Measurements from ENCODE around the gene CPNE4.

CPNE4 gene

GRCh38 chr3:132037056-132037455 is 2.2 kb upstream of the CPNE4 start:
- H3K4me1 ChIP-seq (ENCODE audit: insufficient read depth, low read length) = no peaks in the 10 kb centered on the region
- no peaks in the 10 kb centered on the region for H3K9me3 ChIP-seq (ENCODE audit: control insufficient read depth, insufficient read depth, low read length)
- H3K36me3 ChIP-seq (ENCODE audit: insufficient read depth, low read length) = no peaks in the 10 kb centered on the region
- no peak overlapping the region for H3K9ac ChIP-seq (ENCODE audit: low read depth, low read length)

GRCh38 chr3:132034097-132034485 is 723 bp downstream of the CPNE4 start:
- Histone ChIP-seq H3K9me3 (ENCODE audit: control insufficient read depth, insufficient read depth, low read length) (no peaks in the 10 kb centered on the region), H3K36me3 (ENCODE audit: insufficient read depth, low read length) (no peaks in the 10 kb centered on the region), H3K9ac (ENCODE audit: low read depth, low read length) (peak overlapping the region; percentile 61; the same call in 1 of the 2 replicates), H3K4me1 (ENCODE audit: insufficient read depth, low read length) (no peaks in the 10 kb centered on the region)

- H3K36me3 ChIP-seq (ENCODE audit: insufficient read depth, low read length) = no peaks in the 10 kb centered on the region
- H3K4me1 ChIP-seq (ENCODE audit: insufficient read depth, low read length) = no peaks in the 10 kb centered on the region
- H3K9me3 ChIP-seq (ENCODE audit: control insufficient read depth, insufficient read depth, low read length) = no peaks in the 10 kb centered on the region
- peak overlapping the region; percentile 61 for H3K9ac ChIP-seq (ENCODE audit: low read depth, low read length)
Measured at GRCh38 chr3:132033471-132033870, 1.3 kb downstream of the CPNE4 start.

- H3K4me1 ChIP-seq (ENCODE audit: insufficient read depth, low read length) = no peaks in the 10 kb centered on the region
- peak overlapping the region; percentile 61; the same call in 1 of the 2 replicates for H3K9ac ChIP-seq (ENCODE audit: low read depth, low read length)
- H3K36me3 ChIP-seq (ENCODE audit: insufficient read depth, low read length) = no peaks in the 10 kb centered on the region
- H3K9me3 ChIP-seq (ENCODE audit: control insufficient read depth, insufficient read depth, low read length) = no peaks in the 10 kb centered on the region
Measured at GRCh38 chr3:132032959-132033358, 1.9 kb downstream of the CPNE4 start.

DNA sequence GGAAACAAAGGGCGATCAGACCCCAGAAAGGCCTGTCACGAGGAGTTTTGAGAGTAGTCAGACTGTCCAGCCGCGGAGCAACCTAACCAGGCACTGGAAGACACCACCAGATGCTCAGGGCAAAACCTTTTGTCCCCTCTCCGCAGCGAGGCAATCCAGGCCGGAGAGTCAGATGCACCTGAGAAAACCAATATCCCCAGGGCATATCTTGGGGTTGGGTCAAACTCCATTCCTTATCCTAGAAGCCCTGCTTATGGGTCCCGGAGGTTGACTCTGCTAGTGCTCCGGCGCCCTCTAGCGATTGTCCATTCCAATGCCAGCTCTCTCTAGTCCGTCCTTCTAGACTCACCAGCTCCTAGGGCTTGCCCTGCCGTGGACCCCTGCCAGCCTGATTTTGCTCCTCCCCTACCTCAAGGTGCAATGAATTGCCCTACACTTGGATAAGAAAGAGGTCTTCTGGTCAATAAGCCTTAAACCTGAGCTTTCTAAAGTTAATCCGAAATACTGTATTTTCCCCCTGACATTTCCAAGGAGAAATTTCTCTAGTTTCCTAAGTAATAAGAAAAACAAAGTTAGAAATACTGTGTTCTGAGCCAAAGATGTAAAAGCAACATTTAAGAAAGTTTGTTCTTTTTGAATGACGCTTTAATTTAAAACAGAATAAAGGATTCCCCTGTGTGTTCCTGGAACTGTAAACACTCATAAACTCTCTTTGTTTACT is 5.5 kb downstream of the CPNE4 start:
- no peaks in the 10 kb centered on the region for H3K9me3 ChIP-seq (ENCODE audit: control insufficient read depth, insufficient read depth, low read length)
- H3K4me1 ChIP-seq (ENCODE audit: insufficient read depth, low read length) = no peaks in the 10 kb centered on the region
- no peak overlapping the region; the same call in 1 of the 2 replicates for H3K9ac ChIP-seq (ENCODE audit: low read depth, low read length)
- no peaks in the 10 kb centered on the region for H3K36me3 ChIP-seq (ENCODE audit: insufficient read depth, low read length)

DNA sequence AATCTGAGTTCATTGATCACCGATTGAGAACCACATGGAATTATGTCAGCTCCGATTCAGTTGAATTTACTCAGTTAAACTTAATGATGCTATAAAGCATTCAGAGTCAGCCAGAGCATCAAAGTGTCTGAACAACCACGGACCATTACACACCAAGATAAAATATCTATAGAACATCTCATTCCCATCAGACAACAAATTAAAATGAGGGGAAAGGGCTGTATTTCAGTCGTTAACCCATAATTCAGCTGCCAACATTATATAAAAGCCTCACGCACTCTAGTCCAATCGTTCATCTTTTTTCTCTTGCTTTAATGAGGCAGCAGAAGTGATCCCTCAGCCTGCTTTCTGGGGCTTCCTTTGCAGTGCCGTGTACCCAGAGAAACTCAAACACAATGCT is 11.9 kb downstream of the CPNE4 start:
- no peaks in the 10 kb centered on the region for H3K36me3 ChIP-seq (ENCODE audit: insufficient read depth, low read length)
- H3K9me3 ChIP-seq (ENCODE audit: control insufficient read depth, insufficient read depth, low read length) = no peaks in the 10 kb centered on the region
- no peak overlapping the region for H3K9ac ChIP-seq (ENCODE audit: low read depth, low read length)
- no peaks in the 10 kb centered on the region for H3K4me1 ChIP-seq (ENCODE audit: insufficient read depth, low read length)

DNA sequence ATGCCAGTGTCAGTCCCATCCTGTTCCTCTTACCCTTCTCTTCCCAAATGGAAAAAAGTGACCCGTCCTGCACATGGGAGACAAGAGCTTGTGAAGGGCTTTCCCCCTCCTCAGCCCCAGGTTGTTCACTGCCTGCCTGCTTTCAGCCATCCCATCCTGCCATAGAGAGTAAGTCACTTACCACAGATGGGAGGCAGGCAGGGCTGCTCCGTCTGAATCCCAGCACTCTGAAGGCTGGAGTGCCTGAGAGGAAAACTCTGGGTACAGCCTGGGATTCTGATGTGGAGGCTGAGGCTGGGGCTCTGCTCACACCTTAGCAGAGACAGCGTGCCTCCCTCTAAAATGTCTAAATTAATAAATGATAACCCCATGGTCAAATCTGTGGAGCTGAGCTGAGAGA is 14.8 kb downstream of the CPNE4 start:
- H3K9ac ChIP-seq (ENCODE audit: low read depth, low read length) = no peak overlapping the region
- no peaks in the 10 kb centered on the region for H3K4me1 ChIP-seq (ENCODE audit: insufficient read depth, low read length)
- H3K9me3 ChIP-seq (ENCODE audit: control insufficient read depth, insufficient read depth, low read length) = no peaks in the 10 kb centered on the region
- no peaks in the 10 kb centered on the region for H3K36me3 ChIP-seq (ENCODE audit: insufficient read depth, low read length)

- H3K36me3 ChIP-seq (ENCODE audit: insufficient read depth, low read length) = no peaks in the 10 kb centered on the region
- H3K9ac ChIP-seq (ENCODE audit: low read depth, low read length) = no peak overlapping the region
- peaks cover 8% of the 10 kb centered on the region; the same call in 1 of the 2 replicates for H3K4me1 ChIP-seq (ENCODE audit: insufficient read depth, low read length)
- no peaks in the 10 kb centered on the region for H3K9me3 ChIP-seq (ENCODE audit: control insufficient read depth, insufficient read depth, low read length)
Measured at GRCh38 chr3:132017137-132017536, 17.7 kb downstream of the CPNE4 start.

- H3K9ac ChIP-seq (ENCODE audit: low read depth, low read length) = no peak overlapping the region
- no peaks in the 10 kb centered on the region for H3K9me3 ChIP-seq (ENCODE audit: control insufficient read depth, insufficient read depth, low read length)
- no peaks in the 10 kb centered on the region for H3K36me3 ChIP-seq (ENCODE audit: insufficient read depth, low read length)
- H3K4me1 ChIP-seq (ENCODE audit: insufficient read depth, low read length) = peaks cover 8% of the 10 kb centered on the region; the same call in 1 of the 2 replicates
Measured at GRCh38 chr3:132016061-132017041, 18.5 kb downstream of the CPNE4 start.

GRCh38 chr3:132014105-132014504 is 20.7 kb downstream of the CPNE4 start:
- no peak overlapping the region for H3K9ac ChIP-seq (ENCODE audit: low read depth, low read length)
- H3K36me3 ChIP-seq (ENCODE audit: insufficient read depth, low read length) = no peaks in the 10 kb centered on the region
- peaks cover 8% of the 10 kb centered on the region; the same call in 1 of the 2 replicates for H3K4me1 ChIP-seq (ENCODE audit: insufficient read depth, low read length)
- no peaks in the 10 kb centered on the region for H3K9me3 ChIP-seq (ENCODE audit: control insufficient read depth, insufficient read depth, low read length)

- peaks cover 9% of the 10 kb centered on the region for H3K4me1 ChIP-seq (ENCODE audit: insufficient read depth, low read length)
- H3K9ac ChIP-seq (ENCODE audit: low read depth, low read length) = no peak overlapping the region
- H3K9me3 ChIP-seq (ENCODE audit: control insufficient read depth, insufficient read depth, low read length) = no peaks in the 10 kb centered on the region
- no peaks in the 10 kb centered on the region for H3K36me3 ChIP-seq (ENCODE audit: insufficient read depth, low read length)
Measured at GRCh38 chr3:132009241-132009640, 25.6 kb downstream of the CPNE4 start.

- Histone ChIP-seq H3K4me1 (ENCODE audit: insufficient read depth, low read length) (peaks cover 5% of the 10 kb centered on the region), H3K9ac (ENCODE audit: low read depth, low read length) (no peak overlapping the region), H3K9me3 (ENCODE audit: control insufficient read depth, insufficient read depth, low read length) (no peaks in the 10 kb centered on the region), H3K36me3 (ENCODE audit: insufficient read depth, low read length) (no peaks in the 10 kb centered on the region)
Measured at GRCh38 chr3:132008837-132009236, 26.0 kb downstream of the CPNE4 start.

DNA sequence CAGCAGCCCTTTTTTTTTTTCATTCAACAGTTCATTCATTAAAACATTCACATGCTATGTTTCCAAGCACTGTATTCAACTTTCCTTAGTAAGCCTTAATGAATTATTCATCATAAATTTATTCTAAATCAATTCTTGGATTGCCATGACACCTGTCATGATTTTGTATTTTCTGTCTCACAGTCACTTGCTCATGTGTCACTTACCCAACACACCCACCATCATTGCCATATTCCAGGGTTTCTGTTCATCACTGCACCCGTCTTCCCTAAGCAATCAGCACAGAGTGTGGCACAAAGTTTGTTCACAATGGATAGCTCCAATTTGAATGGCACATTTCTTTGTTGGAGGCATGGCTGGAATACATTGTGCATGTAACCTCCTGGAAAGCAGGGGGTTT is 27.2 kb downstream of the CPNE4 start:
- no peaks in the 10 kb centered on the region for H3K36me3 ChIP-seq (ENCODE audit: insufficient read depth, low read length)
- peaks cover 8% of the 10 kb centered on the region for H3K4me1 ChIP-seq (ENCODE audit: insufficient read depth, low read length)
- H3K9me3 ChIP-seq (ENCODE audit: control insufficient read depth, insufficient read depth, low read length) = no peaks in the 10 kb centered on the region
- H3K9ac ChIP-seq (ENCODE audit: low read depth, low read length) = no peak overlapping the region

DNA sequence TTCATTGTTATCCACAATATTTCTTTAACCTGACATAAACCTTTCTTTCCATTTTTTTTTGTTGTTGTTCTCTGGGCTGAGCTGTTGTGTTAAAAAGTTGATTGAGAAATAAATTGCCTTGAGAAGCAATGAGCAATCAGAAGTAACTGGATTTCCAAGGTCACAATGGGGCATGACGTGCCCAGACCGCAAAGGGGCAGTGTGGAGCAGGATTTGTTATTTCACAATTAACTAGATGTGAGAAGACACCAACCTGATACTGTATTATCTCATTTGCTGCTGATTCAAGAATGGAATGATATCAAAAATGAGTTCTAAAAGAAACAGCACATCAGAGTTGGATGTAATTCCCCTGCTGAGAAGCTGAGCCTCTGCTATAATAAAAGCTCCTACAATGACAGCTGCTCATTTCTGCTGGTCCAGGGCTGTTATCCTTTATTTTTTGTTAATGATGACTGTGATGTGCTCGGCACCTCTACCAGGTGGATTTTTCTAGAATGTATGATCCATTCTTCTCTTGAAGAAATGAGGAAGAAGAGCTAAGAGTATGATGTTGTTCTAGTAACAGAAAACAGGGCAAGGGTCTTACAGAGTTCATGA is 28.1 kb downstream of the CPNE4 start:
- no peak overlapping the region for H3K9ac ChIP-seq (ENCODE audit: low read depth, low read length)
- no peaks in the 10 kb centered on the region for H3K36me3 ChIP-seq (ENCODE audit: insufficient read depth, low read length)
- no peaks in the 10 kb centered on the region for H3K9me3 ChIP-seq (ENCODE audit: control insufficient read depth, insufficient read depth, low read length)
- H3K4me1 ChIP-seq (ENCODE audit: insufficient read depth, low read length) = peaks cover 15% of the 10 kb centered on the region
